B cell (primary cell): ENCODE data around the gene LDLRAD2. TPM values are rescaled to one million over a fixed set of nuclear protein-coding genes. Genes with fewer than 3 reads are reported as not detected.
"Not testable (repeated sequence)": the region's sequence is repeated elsewhere in the genome, so short reads cannot be mapped to it uniquely, and the experiment has no call there.

Experiments used
- ATAC-seq: fragments of 200-7000 bp; cut with Tn5 transposase; one replicate; pipeline ENCODE4 v1.10.0; 2021; ENCODE audit warnings: low read depth, mild to moderate bottlenecking, moderate number of reproducible peaks, moderate library complexity
- CTCF ChIA-PET: fragments of 350-600 bp; sonication (Branson Sonifier 250); formaldehyde crosslinking; loops from one replicate; lab custom pipeline; 2021; ENCODE audit warnings: antibody characterized with exemption, inconsistent platforms; lab: Charles Lee
- POLR2A ChIA-PET: fragments of 350-600 bp; sonication (Branson Sonifier 250); formaldehyde crosslinking; loops from one replicate; lab custom pipeline; 2021; ENCODE audit warnings: antibody characterized with exemption; lab: Charles Lee
- DNase-seq: peaks from one replicate; pipeline ENCODE4 v3.0.0; 2013
- H2AFZ ChIP-seq: 2 replicates; pipeline ENCODE4 v1.6.1; 2012; ENCODE audit warnings: mild to moderate bottlenecking, low read depth, low read length; ENCODE audit not compliant: insufficient read depth, poor library complexity, severe bottlenecking
- H3K27ac ChIP-seq, 2 donors: 1 replicate in 1 of 2; 2 replicates in 1 of 2; pipeline ENCODE4 v1.5.1; 2012 to 2013; ENCODE audit warnings: low read length in 2 of 2, mild to moderate bottlenecking in 2 of 2, moderate library complexity in 1 of 2
- H3K27me3 ChIP-seq, 4 experiments: fragments of 200-600 bp in 1 of 4; sonication (generic) in 1 of 4; replicated peaks in 1 of 4; 1 replicate in 2 of 4; 2 replicates in 2 of 4; pipeline versions ENCODE4 v1.6.1 to v1.7.0; 2013 to 2016; ENCODE audit warnings: low read length in 3 of 4, mild to moderate bottlenecking in 2 of 4, mixed read lengths in 1 of 4, moderate library complexity in 1 of 4; ENCODE audit not compliant: insufficient read depth in 4 of 4, control insufficient read depth in 3 of 4; ENCODE audit errors: control extremely low read depth in 1 of 4
- H3K36me3 ChIP-seq, 2 experiments: replicated peaks in 1 of 2; 1 replicate in 1 of 2; 2 replicates in 1 of 2; pipeline versions ENCODE4 v1.6.1 to v1.7.1; 2013; ENCODE audit warnings: low read length in 1 of 2; ENCODE audit not compliant: insufficient read depth in 2 of 2, control insufficient read depth in 1 of 2; ENCODE audit errors: control extremely low read depth in 1 of 2, extremely low read depth in 1 of 2
- H3K4me1 ChIP-seq, 2 donors: fragments of 200-600 bp in 1 of 2; sonication (generic) in 1 of 2; 1 replicate in 1 of 2; 2 replicates in 1 of 2; pipeline versions ENCODE4 v1.5.1 to v1.6.1; 2013 to 2017; ENCODE audit warnings: low read length in 2 of 2; ENCODE audit not compliant: control insufficient read depth in 2 of 2, insufficient read depth in 2 of 2
- H3K4me2 ChIP-seq: replicated peaks from 2 replicates; pipeline ENCODE3; 2012; ENCODE audit warnings: mild to moderate bottlenecking, low read depth, low read length; ENCODE audit not compliant: poor library complexity, severe bottlenecking
- H3K4me3 ChIP-seq, 5 experiments: fragments of 200-600 bp in 1 of 5; sonication (generic) in 1 of 5; 1 replicate in 3 of 5; 2 replicates in 2 of 5; pipeline versions ENCODE4 v1.5.1 to v1.7.0; 2011 to 2016; ENCODE audit warnings: low read length in 4 of 5, mild to moderate bottlenecking in 4 of 5, low read depth in 2 of 5, control low read depth in 1 of 5, moderate library complexity in 1 of 5; ENCODE audit not compliant: insufficient read depth in 1 of 5; ENCODE audit errors: control extremely low read depth in 1 of 5, extremely low read depth in 1 of 5
- H3K79me2 ChIP-seq: fragments of 200-600 bp; sonication (generic); one replicate; pipeline ENCODE4 v1.6.0; 2016; ENCODE audit warnings: low read length; ENCODE audit not compliant: control insufficient read depth, insufficient read depth
- H3K9ac ChIP-seq: fragments of 200-600 bp; sonication (generic); 2 replicates; pipeline ENCODE4 v1.6.1; 2017; ENCODE audit warnings: mild to moderate bottlenecking, low read length, moderate library complexity
- H3K9me3 ChIP-seq, 3 donors: one replicate each; pipeline versions ENCODE4 v1.6.1 to v1.7.1; 2013; ENCODE audit warnings: low read length in 2 of 3; ENCODE audit not compliant: control insufficient read depth in 2 of 3, insufficient read depth in 1 of 3; ENCODE audit errors: control extremely low read depth in 1 of 3
- H4K20me1 ChIP-seq: 2 replicates; pipeline ENCODE4 v1.6.0; 2012; ENCODE audit warnings: mild to moderate bottlenecking, low read length; ENCODE audit not compliant: insufficient read depth, control insufficient read depth, poor library complexity, severe bottlenecking
- H3K27ac Mint-ChIP-seq: one replicate; pipeline ENCODE4 v1.8.0; 2021; ENCODE audit warnings: mixed read lengths
- H3K27me3 Mint-ChIP-seq: one replicate; pipeline ENCODE4 v1.8.0; 2021; ENCODE audit warnings: mixed read lengths
- H3K4me1 Mint-ChIP-seq: one replicate; pipeline ENCODE4 v1.8.0; 2021; ENCODE audit warnings: mixed read lengths
- H3K4me3 Mint-ChIP-seq: one replicate; pipeline ENCODE4 v1.8.0; 2021; ENCODE audit warnings: mixed read lengths
- H3K9me3 Mint-ChIP-seq: one replicate; pipeline ENCODE4 v1.8.0; 2022; ENCODE audit warnings: mixed read lengths; ENCODE audit not compliant: insufficient read depth
- EZH2 ChIP-seq: IDR thresholded peaks from 2 replicates; pipeline ENCODE4 v1.6.1; 2012; ENCODE audit warnings: borderline replicate concordance, low read depth, mild to moderate bottlenecking, moderate library complexity, low read length; ENCODE audit not compliant: insufficient read depth, poor library complexity, severe bottlenecking
- WGBS: methylation state at CpG from one replicate; pipeline ENCODE4 v1.1.5; 2013; ENCODE audit warnings: missing lambda C conversion rate; ENCODE audit not compliant: insufficient coverage; 5-methylcytosine and 5-hydroxymethylcytosine counted together
- intact Hi-C: fragments of 100-400 bp; cut with micrococcal nuclease; formaldehyde crosslinking; loops from one replicate; pipeline ENCODE4 v1.10.0; 2022
- polyA plus RNA-seq: library from polyadenylated mRNA; depleted of rRNA; stranded (reverse); fragments of >200 nt; gene quantifications from 2 replicates; pipeline ENCODE4 v1.2.3, GENCODE V29; 2012
- total RNA-seq, 2 donors: library from RNA; stranded (reverse); fragments of 120-200 nt in 1 of 2; gene quantifications; 1 replicate in 1 of 2; 2 replicates in 1 of 2; pipeline versions ENCODE4 v1.2.3 to v1.2.4, GENCODE V29; 2013 to 2022
- TF ChIP-seq, protein P1 (sequence below): fragments of 200-600 bp; IDR thresholded peaks from one replicate; pipeline ENCODE4 v1.8.0; 2022; ENCODE audit warnings: antibody characterized with exemption, mild to moderate bottlenecking

The LDLRAD2 gene
- total and polyA plus RNA-seq, 2 donors (not counting 1 experiment from before 2014, with no cell fraction given), result 0.47 to 3.0 TPM

DNA sequence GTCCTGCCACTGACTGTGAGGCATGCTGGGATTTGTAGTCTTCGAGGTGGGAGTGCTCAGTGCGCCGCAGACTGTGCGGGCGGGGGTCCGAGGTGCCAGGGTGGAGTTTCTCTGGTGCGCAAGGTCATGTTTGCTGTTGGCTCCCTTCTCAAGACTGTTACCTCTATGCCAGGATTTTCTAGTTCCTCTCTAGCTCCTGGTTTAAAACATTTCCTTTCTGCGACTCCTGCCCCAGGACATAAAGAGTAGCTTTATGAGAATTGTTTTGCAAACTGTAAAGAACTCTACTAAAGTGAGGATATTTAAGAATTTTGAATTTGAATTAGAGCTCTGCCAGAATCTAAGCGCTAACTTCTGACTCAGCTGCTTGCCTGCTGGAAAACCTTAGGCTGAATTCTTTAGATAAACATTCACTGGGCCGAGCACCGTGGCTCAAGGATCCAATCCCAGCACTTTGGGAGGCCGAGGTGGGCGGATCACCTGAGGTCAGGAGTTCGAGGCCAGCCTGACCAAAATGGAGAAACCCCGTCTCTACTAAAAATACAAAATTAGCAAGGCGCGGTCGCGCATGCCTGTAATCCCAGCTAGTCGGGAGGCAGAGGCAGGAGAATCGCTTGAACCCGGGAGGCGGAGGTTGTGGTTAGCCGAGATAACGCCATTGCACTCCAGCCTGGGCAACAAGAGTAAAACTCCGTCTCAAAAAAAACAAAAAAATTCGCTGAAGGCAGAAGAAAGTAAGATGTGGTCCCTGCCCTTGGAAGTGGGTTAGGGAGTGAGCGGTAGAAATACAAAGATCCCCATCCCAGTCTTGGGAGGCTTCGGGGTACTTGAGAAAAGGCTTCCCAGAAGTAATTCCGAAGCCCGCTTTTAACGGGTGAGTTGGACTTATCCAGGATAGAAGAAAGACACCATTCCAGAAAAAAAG, 28.1 kb upstream of the LDLRAD2 start:
- peak overlapping the region; percentile 99 to 100 for H3K27ac ChIP-seq
- 62% methylated on average over 23 of the region's 32 CpGs for WGBS
- ChIA-PET CTCF (interaction anchor here (0.6 to 2.7 kb wide), 2 partner anchors 22 to 83 kb away, joined by 5 to 25 read pairs; no protein-coding TSS in a partner anchor), POLR2A (interaction anchor here (0.6 to 3.3 kb wide), 3 partner anchors 241 to 639 kb away, joined by 3 to 15 read pairs (median 6); no protein-coding TSS in a partner anchor)
- H3K27me3 ChIP-seq, result no peaks in the 10 kb centered on the region
- peak overlapping the region; percentile 81 for H2AFZ ChIP-seq
- peaks cover 15% of the 10 kb centered on the region for H4K20me1 ChIP-seq
- Mint-ChIP-seq H3K27ac (peak overlapping the region; percentile 100), H3K4me3 (peak overlapping the region; percentile 95), H3K4me1 (peaks cover 28% of the 10 kb centered on the region), H3K27me3 (no peaks in the 10 kb centered on the region), H3K9me3 (no peaks in the 10 kb centered on the region)
- no peaks in the 10 kb centered on the region for H3K36me3 ChIP-seq
- H3K9me3 ChIP-seq, result no peaks in the 10 kb centered on the region
- peak overlapping the region; percentile 86 to 100 (median 94) for H3K4me3 ChIP-seq
- DNase-seq (no peak), ATAC-seq (no peak)
- H3K4me2 ChIP-seq, result peak overlapping the region; percentile 86
- peak overlapping the region; percentile 100 for H3K9ac ChIP-seq
- intact Hi-C loops, result loop anchor here (1.0 to 5.0 kb wide), 11 partner anchors 22 to 997 kb away; partner anchors contain the start of genes CDC42, HP1BP3, HSPG2 and ZBTB40
- TF ChIP-seq, protein P1, sequence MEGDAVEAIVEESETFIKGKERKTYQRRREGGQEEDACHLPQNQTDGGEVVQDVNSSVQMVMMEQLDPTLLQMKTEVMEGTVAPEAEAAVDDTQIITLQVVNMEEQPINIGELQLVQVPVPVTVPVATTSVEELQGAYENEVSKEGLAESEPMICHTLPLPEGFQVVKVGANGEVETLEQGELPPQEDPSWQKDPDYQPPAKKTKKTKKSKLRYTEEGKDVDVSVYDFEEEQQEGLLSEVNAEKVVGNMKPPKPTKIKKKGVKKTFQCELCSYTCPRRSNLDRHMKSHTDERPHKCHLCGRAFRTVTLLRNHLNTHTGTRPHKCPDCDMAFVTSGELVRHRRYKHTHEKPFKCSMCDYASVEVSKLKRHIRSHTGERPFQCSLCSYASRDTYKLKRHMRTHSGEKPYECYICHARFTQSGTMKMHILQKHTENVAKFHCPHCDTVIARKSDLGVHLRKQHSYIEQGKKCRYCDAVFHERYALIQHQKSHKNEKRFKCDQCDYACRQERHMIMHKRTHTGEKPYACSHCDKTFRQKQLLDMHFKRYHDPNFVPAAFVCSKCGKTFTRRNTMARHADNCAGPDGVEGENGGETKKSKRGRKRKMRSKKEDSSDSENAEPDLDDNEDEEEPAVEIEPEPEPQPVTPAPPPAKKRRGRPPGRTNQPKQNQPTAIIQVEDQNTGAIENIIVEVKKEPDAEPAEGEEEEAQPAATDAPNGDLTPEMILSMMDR, result no peak
- TF ChIP-seq EZH2, result no peak
- H3K79me2 ChIP-seq, result peaks cover 36% of the 10 kb centered on the region
- peaks cover 23 to 41% of the 10 kb centered on the region in 2 donors for H3K4me1 ChIP-seq

GRCh38 chr1:21785764-21786163, 26.3 kb upstream of the LDLRAD2 start:
- H3K27me3 Mint-ChIP-seq, H3K27ac Mint-ChIP-seq, H3K27me3 ChIP-seq, H3K4me3 ChIP-seq, H3K9ac ChIP-seq, ATAC-seq, H3K9me3 Mint-ChIP-seq, H3K9me3 ChIP-seq, H3K36me3 ChIP-seq, DNase-seq, CTCF ChIA-PET, H2AFZ ChIP-seq, H3K27ac ChIP-seq, POLR2A ChIA-PET, H3K4me3 Mint-ChIP-seq, H4K20me1 ChIP-seq, intact Hi-C loops, H3K4me2 ChIP-seq: not testable (repeated sequence)
- Histone ChIP-seq H3K79me2 (peaks cover 18% of the 10 kb centered on the region), H3K4me1 (peaks cover 13 to 22% of the 10 kb centered on the region in 2 donors)
- WGBS, result 93% methylated on average over 9 of the region's 9 CpGs
- H3K4me1 Mint-ChIP-seq, result peaks cover 16% of the 10 kb centered on the region
